HepG2 (cell line): ENCODE data around the gene NGFR.

Experiments used
- KAT8 ChIP-seq: IDR thresholded peaks from 2 replicates; pipeline ENCODE4 v1.6.1; 2016; ENCODE audit warnings: missing genetic modification reagents, missing compliant biosample characterization
- MAZ ChIP-seq, 2 experiments: sonication (generic) in 1 of 2; formaldehyde crosslinking in 1 of 2; IDR thresholded peaks; 2 replicates each; pipeline versions ENCODE4 v1.5.0 to v1.6.1; 2012 to 2020; ENCODE audit warnings: low read depth in 2 of 2, mild to moderate bottlenecking in 2 of 2, borderline replicate concordance in 1 of 2, improper control_type of control experiment in 1 of 2, low read length in 1 of 2, missing genetic modification reagents in 1 of 2, moderate library complexity in 1 of 2
- NBN ChIP-seq: fragments of 450-650 bp; conservative IDR thresholded peaks from 2 replicates; pipeline ENCODE4 v1.6.1; 2017
- NR2F2 ChIP-seq: IDR thresholded peaks from 2 replicates; pipeline ENCODE4 v1.6.1; 2012; ENCODE audit warnings: low read depth, inconsistent platforms, borderline replicate concordance
- U2AF2 ChIP-seq: fragments of 200-400 bp; formaldehyde crosslinking; IDR thresholded peaks from 2 replicates; pipeline ENCODE4 v1.6.1; 2017; ENCODE audit warnings: low read depth, mild to moderate bottlenecking, low read length
- ZNF615 ChIP-seq: sonication (generic); formaldehyde crosslinking; IDR thresholded peaks from 2 replicates; pipeline ENCODE4 v1.5.0; 2020; ENCODE audit warnings: mild to moderate bottlenecking, missing genetic modification reagents, borderline replicate concordance
- TF ChIP-seq, protein P1 (sequence below): sonication (generic); formaldehyde crosslinking; IDR thresholded peaks from 2 replicates; pipeline ENCODE4 v1.5.0; 2020; ENCODE audit warnings: mild to moderate bottlenecking, missing genetic modification reagents, moderate library complexity
- TF ChIP-seq, protein P2 (sequence below), 2 experiments: sonication (generic) in 1 of 2; formaldehyde crosslinking in 1 of 2; IDR thresholded peaks; 2 replicates each; pipeline versions ENCODE4 v1.5.1 to v1.6.1; 2011 to 2020; ENCODE audit warnings: borderline replicate concordance in 1 of 2, low read depth in 1 of 2, low read length in 1 of 2, mild to moderate bottlenecking in 1 of 2, missing genetic modification reagents in 1 of 2, moderate library complexity in 1 of 2

DNA sequence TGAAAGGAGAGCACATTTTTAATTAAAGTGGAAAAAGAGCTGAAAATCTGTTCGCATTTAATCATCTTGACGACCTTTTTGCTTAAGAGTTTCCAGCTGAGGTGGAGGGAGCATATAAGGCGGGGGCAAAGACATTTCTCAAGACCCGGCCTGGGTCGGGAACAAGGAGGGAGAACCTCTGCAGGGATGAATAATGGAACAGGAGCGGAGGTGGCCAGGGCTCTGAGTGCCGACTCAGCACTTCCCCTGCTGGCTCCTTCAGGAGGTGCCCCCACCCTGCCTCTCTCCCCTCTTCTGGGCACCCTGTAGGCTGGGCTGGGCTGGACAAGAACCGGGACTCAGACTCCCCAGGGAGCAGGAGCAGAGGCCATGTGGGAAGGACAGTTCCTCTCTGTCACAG is 7.9 kb upstream of the NGFR start:
- TF ChIP-seq, protein P1, sequence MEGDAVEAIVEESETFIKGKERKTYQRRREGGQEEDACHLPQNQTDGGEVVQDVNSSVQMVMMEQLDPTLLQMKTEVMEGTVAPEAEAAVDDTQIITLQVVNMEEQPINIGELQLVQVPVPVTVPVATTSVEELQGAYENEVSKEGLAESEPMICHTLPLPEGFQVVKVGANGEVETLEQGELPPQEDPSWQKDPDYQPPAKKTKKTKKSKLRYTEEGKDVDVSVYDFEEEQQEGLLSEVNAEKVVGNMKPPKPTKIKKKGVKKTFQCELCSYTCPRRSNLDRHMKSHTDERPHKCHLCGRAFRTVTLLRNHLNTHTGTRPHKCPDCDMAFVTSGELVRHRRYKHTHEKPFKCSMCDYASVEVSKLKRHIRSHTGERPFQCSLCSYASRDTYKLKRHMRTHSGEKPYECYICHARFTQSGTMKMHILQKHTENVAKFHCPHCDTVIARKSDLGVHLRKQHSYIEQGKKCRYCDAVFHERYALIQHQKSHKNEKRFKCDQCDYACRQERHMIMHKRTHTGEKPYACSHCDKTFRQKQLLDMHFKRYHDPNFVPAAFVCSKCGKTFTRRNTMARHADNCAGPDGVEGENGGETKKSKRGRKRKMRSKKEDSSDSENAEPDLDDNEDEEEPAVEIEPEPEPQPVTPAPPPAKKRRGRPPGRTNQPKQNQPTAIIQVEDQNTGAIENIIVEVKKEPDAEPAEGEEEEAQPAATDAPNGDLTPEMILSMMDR (CRISPR knock-in tag), result no peak
- TF ChIP-seq NBN (no peak), MAZ (IDR thresholded peaks at IDR 0.05; ENCODE audit: borderline replicate concordance, low read depth, low read length) (no peak), MAZ (CRISPR knock-in tag; IDR thresholded peaks at IDR 0.05; ENCODE audit: low read depth) (no peak), ZNF615 (CRISPR knock-in tag) (no peak), KAT8 (no peak), NR2F2 (no peak), U2AF2 (no peak)
- TF ChIP-seq, protein P2, sequence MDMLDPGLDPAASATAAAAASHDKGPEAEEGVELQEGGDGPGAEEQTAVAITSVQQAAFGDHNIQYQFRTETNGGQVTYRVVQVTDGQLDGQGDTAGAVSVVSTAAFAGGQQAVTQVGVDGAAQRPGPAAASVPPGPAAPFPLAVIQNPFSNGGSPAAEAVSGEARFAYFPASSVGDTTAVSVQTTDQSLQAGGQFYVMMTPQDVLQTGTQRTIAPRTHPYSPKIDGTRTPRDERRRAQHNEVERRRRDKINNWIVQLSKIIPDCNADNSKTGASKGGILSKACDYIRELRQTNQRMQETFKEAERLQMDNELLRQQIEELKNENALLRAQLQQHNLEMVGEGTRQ (IDR thresholded peaks at IDR 0.05; ENCODE audit: low read depth, low read length), result no peak
- TF ChIP-seq, protein P2 (CRISPR knock-in tag; IDR thresholded peaks at IDR 0.05; ENCODE audit: borderline replicate concordance), result no peak
